Smooth muscle cell (in vitro differentiated cells): ENCODE results near the gene CCDC149. TPM values are rescaled to one million over a fixed set of nuclear protein-coding genes. Genes with fewer than 3 reads are reported as not detected.
A peak's percentile ranks its signal among the peaks of the same experiment; 100 is the strongest.

ENCODE experiments used
- DNase-seq: peaks from one replicate; lab custom pipeline; 2025; ENCODE audit not compliant: unreplicated experiment; lab: John Stamatoyannopoulos, UW
- H2AFZ ChIP-seq: fragments of 200-600 bp; sonication (generic); 2 replicates; pipeline ENCODE4 v1.6.0; 2016; ENCODE audit warnings: antibody characterized with exemption, low read depth, mild to moderate bottlenecking
- H3F3A ChIP-seq: fragments of 200-600 bp; sonication (generic); 2 replicates; pipeline ENCODE4 v1.6.0; 2017; ENCODE audit warnings: antibody characterized with exemption, low read depth
- H3K27ac ChIP-seq: fragments of 200-600 bp; sonication (generic); 2 replicates; pipeline ENCODE4 v1.5.1; 2016; ENCODE audit warnings: low read depth, mild to moderate bottlenecking
- H3K27me3 ChIP-seq: fragments of 200-600 bp; sonication (generic); 2 replicates; pipeline ENCODE4 v1.6.1; 2016; ENCODE audit warnings: low read depth, mild to moderate bottlenecking
- H3K36me3 ChIP-seq: fragments of 200-600 bp; sonication (generic); 2 replicates; pipeline ENCODE4 v1.5.1; 2016; ENCODE audit warnings: low read depth
- H3K4me1 ChIP-seq: fragments of 200-600 bp; sonication (generic); 2 replicates; pipeline ENCODE4 v1.5.1; 2016; ENCODE audit warnings: low read depth
- H3K4me2 ChIP-seq: fragments of 200-600 bp; sonication (generic); 2 replicates; pipeline ENCODE4 v1.6.0; 2016; ENCODE audit warnings: mild to moderate bottlenecking
- H3K4me3 ChIP-seq: fragments of 200-600 bp; sonication (generic); 2 replicates; pipeline ENCODE4 v1.5.1; 2016; ENCODE audit warnings: mild to moderate bottlenecking
- H3K79me2 ChIP-seq: fragments of 200-600 bp; sonication (generic); 2 replicates; pipeline ENCODE4 v1.6.0; 2016; ENCODE audit warnings: low read depth, mild to moderate bottlenecking
- H3K9ac ChIP-seq: fragments of 200-600 bp; sonication (generic); 2 replicates; pipeline ENCODE4 v1.6.0; 2016; ENCODE audit warnings: low read depth
- H3K9me3 ChIP-seq: fragments of 200-600 bp; sonication (generic); replicated peaks from 2 replicates; pipeline ENCODE4 v1.5.1; 2016; ENCODE audit warnings: low read depth
- H4K20me1 ChIP-seq: fragments of 200-600 bp; sonication (generic); 2 replicates; pipeline ENCODE4 v1.6.0; 2016; ENCODE audit warnings: low read depth
- CTCF ChIP-seq: fragments of 200-600 bp; sonication (generic); IDR thresholded peaks from 2 replicates; pipeline ENCODE4 v1.5.1; 2017; ENCODE audit warnings: borderline replicate concordance, mild to moderate bottlenecking, antibody characterized with exemption; ENCODE audit not compliant: insufficient read depth, poor library complexity, severe bottlenecking
- WGBS: methylation state at CpG from one replicate; pipeline ENCODE4 v1.1.7; 2016; ENCODE audit warnings: low lambda C conversion rate; 5-methylcytosine and 5-hydroxymethylcytosine counted together
- polyA plus RNA-seq: library from polyadenylated mRNA; unstranded; fragments of >200 nt; fragmentation: Nextera tagmentation; extraction: Ambion mirVana; gene quantifications from 2 replicates; pipeline ENCODE4 v1.2.1, GENCODE V29; 2016
- total RNA-seq: library from RNA; depleted of rRNA; stranded (reverse); fragments of >200 nt; gene quantifications from 2 replicates; pipeline ENCODE4 v1.2.3, GENCODE V29; 2014

The CCDC149 gene
- total and polyA plus RNA-seq, 2 experiments from 2014 or later: 5.5 to 10.7 TPM

GRCh38 chr4:24777536-24778463, 135.0 kb downstream of the CCDC149 start:
- TF ChIP-seq CTCF: no peak
- H3K79me2 ChIP-seq: no peaks in the 10 kb centered on the region
- H4K20me1 ChIP-seq: no peaks in the 10 kb centered on the region
- DNase-seq: no peak
- peak overlapping the region; percentile 64 for H3K4me2 ChIP-seq
- no peaks in the 10 kb centered on the region for H3K36me3 ChIP-seq
- H3F3A ChIP-seq: peaks cover 26% of the 10 kb centered on the region
- H3K9me3 ChIP-seq: no peaks in the 10 kb centered on the region
- no peak overlapping the region for H3K9ac ChIP-seq
- no peak overlapping the region for H2AFZ ChIP-seq
- H3K4me1 ChIP-seq: peaks cover 13% of the 10 kb centered on the region
- H3K27me3 ChIP-seq: no peaks in the 10 kb centered on the region
- 41% methylated on average over 11 of the region's 11 CpGs for WGBS
- peak overlapping the region; percentile 51 for H3K27ac ChIP-seq
- no peak overlapping the region for H3K4me3 ChIP-seq

- H3K4me2 ChIP-seq: peak overlapping the region; percentile 54
- no peaks in the 10 kb centered on the region for H4K20me1 ChIP-seq
- 73% methylated on average over 3 of the region's 3 CpGs for WGBS
- no peaks in the 10 kb centered on the region for H3K79me2 ChIP-seq
- no peaks in the 10 kb centered on the region for H3K36me3 ChIP-seq
- peaks cover 29% of the 10 kb centered on the region for H3F3A ChIP-seq
- DNase-seq: no peak
- no peak overlapping the region for H3K4me3 ChIP-seq
- H3K9me3 ChIP-seq: no peaks in the 10 kb centered on the region
- H3K4me1 ChIP-seq: peaks cover 13% of the 10 kb centered on the region
- no peak for TF ChIP-seq CTCF
- peak overlapping the region; percentile 54 for H3K27ac ChIP-seq
- H3K9ac ChIP-seq: no peak overlapping the region
- no peaks in the 10 kb centered on the region for H3K27me3 ChIP-seq
- H2AFZ ChIP-seq: no peak overlapping the region
These were observed 137.1 kb downstream of the CCDC149 start for GRCh38 chr4:24775750-24776149.

- no peak for TF ChIP-seq CTCF
These were observed 137.7 kb downstream of the CCDC149 start for GRCh38 chr4:24775032-24775605.

More at GRCh38 chr4:24775032-24775605, 137.7 kb downstream of the CCDC149 start:
- Histone ChIP-seq H3K9ac (no peak overlapping the region), H3K9me3 (no peaks in the 10 kb centered on the region), H4K20me1 (no peaks in the 10 kb centered on the region), H3K36me3 (no peaks in the 10 kb centered on the region), H3F3A (peaks cover 28% of the 10 kb centered on the region), H3K27me3 (no peaks in the 10 kb centered on the region), H3K4me1 (peaks cover 13% of the 10 kb centered on the region), H3K4me3 (no peak overlapping the region), H3K79me2 (no peaks in the 10 kb centered on the region), H2AFZ (no peak overlapping the region), H3K4me2 (peak overlapping the region; percentile 54), H3K27ac (peak overlapping the region; percentile 54)
- no peak for DNase-seq
- 18% methylated on average over 2 of the region's 2 CpGs for WGBS
